Neural progenitor cell (in vitro differentiated cells): ENCODE results near the gene TUBA8. TPM values are rescaled to one million over a fixed set of nuclear protein-coding genes. Genes with fewer than 3 reads are reported as not detected.

Experiments used
- DNase-seq: peaks from one replicate; pipeline ENCODE4 v3.0.0-alpha.2; 2016; ENCODE audit warnings: low spot score
- H2AFZ ChIP-seq: fragments of 200-600 bp; sonication (generic); replicated peaks from 2 replicates; pipeline ENCODE4 v1.6.1; 2016; ENCODE audit warnings: antibody characterized with exemption
- H3F3A ChIP-seq: fragments of 200-600 bp; sonication (generic); 2 replicates; pipeline ENCODE4 v1.6.1; 2016; ENCODE audit warnings: antibody characterized with exemption, low read depth
- H3K27ac ChIP-seq: fragments of 200-600 bp; sonication (generic); 2 replicates; pipeline ENCODE4 v1.5.1; 2016; ENCODE audit warnings: mild to moderate bottlenecking
- H3K27me3 ChIP-seq: fragments of 200-600 bp; sonication (generic); 2 replicates; pipeline ENCODE4 v1.6.1; 2016; ENCODE audit warnings: mild to moderate bottlenecking, moderate library complexity
- H3K36me3 ChIP-seq: fragments of 200-600 bp; sonication (generic); 2 replicates; pipeline ENCODE4 v1.5.1; 2016
- H3K4me1 ChIP-seq: fragments of 200-600 bp; sonication (generic); 2 replicates; pipeline ENCODE4 v1.6.1; 2016; ENCODE audit warnings: mixed run types
- H3K4me2 ChIP-seq: fragments of 200-600 bp; sonication (generic); 2 replicates; pipeline ENCODE4 v1.6.1; 2016
- H3K4me3 ChIP-seq: fragments of 200-600 bp; sonication (generic); 2 replicates; pipeline ENCODE4 v1.5.1; 2016
- H3K79me2 ChIP-seq: fragments of 200-600 bp; sonication (generic); 2 replicates; pipeline ENCODE4 v1.6.1; 2016; ENCODE audit warnings: low read depth
- H3K9ac ChIP-seq: fragments of 200-600 bp; sonication (generic); 2 replicates; pipeline ENCODE4 v1.6.1; 2016
- H3K9me3 ChIP-seq: fragments of 200-600 bp; sonication (generic); 2 replicates; pipeline ENCODE4 v1.5.1; 2016; ENCODE audit warnings: low read depth
- H4K20me1 ChIP-seq: fragments of 200-600 bp; sonication (generic); 2 replicates; pipeline ENCODE4 v1.6.1; 2016; ENCODE audit warnings: low read depth
- H3K27ac Mint-ChIP-seq: 3 replicates; pipeline ENCODE4 v1.8.0; 2021; ENCODE audit warnings: mixed read lengths
- H3K27me3 Mint-ChIP-seq: 2 replicates; pipeline ENCODE4 v1.8.0; 2022; ENCODE audit warnings: low read depth, mild to moderate bottlenecking, inconsistent platforms, moderate library complexity, mixed read lengths; ENCODE audit not compliant: insufficient read depth
- H3K36me3 Mint-ChIP-seq: 3 replicates; pipeline ENCODE4 v1.8.0; 2021; ENCODE audit warnings: mixed read lengths
- H3K4me1 Mint-ChIP-seq: 3 replicates; pipeline ENCODE4 v1.8.0; 2021; ENCODE audit warnings: mixed read lengths
- H3K4me3 Mint-ChIP-seq: 3 replicates; pipeline ENCODE4 v1.8.0; 2021; ENCODE audit warnings: mild to moderate bottlenecking, moderate library complexity, mixed read lengths
- H3K9me3 Mint-ChIP-seq: 3 replicates; pipeline ENCODE4 v1.8.0; 2020; ENCODE audit warnings: mixed read lengths
- EZH2 ChIP-seq: fragments of 200-600 bp; sonication (generic); IDR thresholded peaks from 2 replicates; pipeline ENCODE4 v1.6.1; 2017; ENCODE audit warnings: antibody characterized with exemption, mild to moderate bottlenecking, moderate library complexity
- EZH2phosphoT487 ChIP-seq: fragments of 200-600 bp; sonication (generic); IDR thresholded peaks from 2 replicates; pipeline ENCODE4 v1.6.1; 2017; ENCODE audit warnings: antibody characterized with exemption
- total RNA-seq: library from RNA; depleted of rRNA; stranded (reverse); fragments of >200 nt; gene quantifications from 2 replicates; pipeline ENCODE4 v1.2.3, GENCODE V29; 2015; ENCODE audit warnings: low replicate concordance
- TF ChIP-seq, protein P1 (sequence below): fragments of 200-600 bp; sonication (generic); IDR thresholded peaks from 2 replicates; pipeline ENCODE4 v1.5.1; 2017; ENCODE audit warnings: antibody characterized with exemption, mild to moderate bottlenecking

TUBA8 gene
- total RNA-seq, 1 donor from 2014 or later = 0.39 TPM

DNA sequence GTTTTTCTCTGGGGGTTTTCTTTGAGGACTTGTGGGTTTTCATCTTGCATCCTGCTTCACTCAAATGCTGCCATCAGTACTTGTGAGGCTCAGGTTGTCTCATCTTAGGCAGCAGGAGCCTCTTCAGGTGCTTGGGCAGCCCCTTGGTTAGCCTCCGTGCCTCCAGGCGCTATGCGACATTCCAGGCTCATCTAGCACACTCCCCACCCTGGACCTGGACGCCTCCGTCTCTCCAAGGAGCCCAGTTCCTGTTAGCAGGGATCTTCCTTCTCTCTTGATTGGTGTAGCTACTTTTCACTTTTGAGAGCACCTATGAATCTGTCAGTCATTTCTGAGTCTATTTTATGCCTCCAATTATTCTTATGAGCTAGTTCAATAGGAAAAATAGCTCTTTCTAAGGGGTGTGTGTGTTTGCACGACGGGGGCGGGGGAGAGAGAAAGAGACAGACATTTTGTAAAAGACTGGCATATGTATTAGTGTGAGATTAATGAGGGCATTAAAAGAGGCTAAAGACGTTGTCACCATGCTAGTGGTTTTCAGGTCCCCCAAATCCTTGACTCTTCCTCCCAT lies 7.8 kb downstream of the TUBA8 start:
- no peaks in the 10 kb centered on the region for H3K79me2 ChIP-seq
- Mint-ChIP-seq H3K27ac (no peak overlapping the region), H3K36me3 (no peaks in the 10 kb centered on the region), H3K27me3 (peaks cover 4% of the 10 kb centered on the region), H3K4me1 (peaks cover 8% of the 10 kb centered on the region), H3K4me3 (no peak overlapping the region), H3K9me3 (no peaks in the 10 kb centered on the region)
- H3K9me3 ChIP-seq = no peaks in the 10 kb centered on the region
- TF ChIP-seq EZH2phosphoT487 = no peak
- TF ChIP-seq EZH2 = no peak
- TF ChIP-seq, protein P1, sequence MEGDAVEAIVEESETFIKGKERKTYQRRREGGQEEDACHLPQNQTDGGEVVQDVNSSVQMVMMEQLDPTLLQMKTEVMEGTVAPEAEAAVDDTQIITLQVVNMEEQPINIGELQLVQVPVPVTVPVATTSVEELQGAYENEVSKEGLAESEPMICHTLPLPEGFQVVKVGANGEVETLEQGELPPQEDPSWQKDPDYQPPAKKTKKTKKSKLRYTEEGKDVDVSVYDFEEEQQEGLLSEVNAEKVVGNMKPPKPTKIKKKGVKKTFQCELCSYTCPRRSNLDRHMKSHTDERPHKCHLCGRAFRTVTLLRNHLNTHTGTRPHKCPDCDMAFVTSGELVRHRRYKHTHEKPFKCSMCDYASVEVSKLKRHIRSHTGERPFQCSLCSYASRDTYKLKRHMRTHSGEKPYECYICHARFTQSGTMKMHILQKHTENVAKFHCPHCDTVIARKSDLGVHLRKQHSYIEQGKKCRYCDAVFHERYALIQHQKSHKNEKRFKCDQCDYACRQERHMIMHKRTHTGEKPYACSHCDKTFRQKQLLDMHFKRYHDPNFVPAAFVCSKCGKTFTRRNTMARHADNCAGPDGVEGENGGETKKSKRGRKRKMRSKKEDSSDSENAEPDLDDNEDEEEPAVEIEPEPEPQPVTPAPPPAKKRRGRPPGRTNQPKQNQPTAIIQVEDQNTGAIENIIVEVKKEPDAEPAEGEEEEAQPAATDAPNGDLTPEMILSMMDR = no peak
- no peak overlapping the region for H3K4me2 ChIP-seq
- no peaks in the 10 kb centered on the region for H3K27me3 ChIP-seq
- no peak overlapping the region for H3K27ac ChIP-seq
- H3K9ac ChIP-seq = no peak overlapping the region
- peaks cover 9% of the 10 kb centered on the region for H3K4me1 ChIP-seq
- no peak overlapping the region for H3K4me3 ChIP-seq
- no peaks in the 10 kb centered on the region for H3K36me3 ChIP-seq
- no peaks in the 10 kb centered on the region for H4K20me1 ChIP-seq
- no peaks in the 10 kb centered on the region for H3F3A ChIP-seq
- DNase-seq = no peak
- no peak overlapping the region for H2AFZ ChIP-seq

- H3K27me3 ChIP-seq = no peaks in the 10 kb centered on the region
- H3K4me3 ChIP-seq = no peak overlapping the region
- no peaks in the 10 kb centered on the region for H3K36me3 ChIP-seq
- H3K27ac ChIP-seq = no peak overlapping the region
- Mint-ChIP-seq H3K36me3 (no peaks in the 10 kb centered on the region), H3K4me1 (peaks cover 8% of the 10 kb centered on the region), H3K27me3 (peaks cover 2% of the 10 kb centered on the region), H3K9me3 (no peaks in the 10 kb centered on the region), H3K27ac (no peak overlapping the region), H3K4me3 (no peak overlapping the region)
- H3K4me1 ChIP-seq = peaks cover 9% of the 10 kb centered on the region
- TF ChIP-seq EZH2 = no peak
- TF ChIP-seq, protein P1 = no peak
- TF ChIP-seq EZH2phosphoT487 = no peak
- H3F3A ChIP-seq = no peaks in the 10 kb centered on the region
- H3K9me3 ChIP-seq = no peaks in the 10 kb centered on the region
- H3K9ac ChIP-seq = no peak overlapping the region
- H3K79me2 ChIP-seq = no peaks in the 10 kb centered on the region
- H2AFZ ChIP-seq = no peak overlapping the region
- H4K20me1 ChIP-seq = no peaks in the 10 kb centered on the region
- H3K4me2 ChIP-seq = no peak overlapping the region
- no peak for DNase-seq
Measured at GRCh38 chr22:18119409-18120110, 9.0 kb downstream of the TUBA8 start.

DNA sequence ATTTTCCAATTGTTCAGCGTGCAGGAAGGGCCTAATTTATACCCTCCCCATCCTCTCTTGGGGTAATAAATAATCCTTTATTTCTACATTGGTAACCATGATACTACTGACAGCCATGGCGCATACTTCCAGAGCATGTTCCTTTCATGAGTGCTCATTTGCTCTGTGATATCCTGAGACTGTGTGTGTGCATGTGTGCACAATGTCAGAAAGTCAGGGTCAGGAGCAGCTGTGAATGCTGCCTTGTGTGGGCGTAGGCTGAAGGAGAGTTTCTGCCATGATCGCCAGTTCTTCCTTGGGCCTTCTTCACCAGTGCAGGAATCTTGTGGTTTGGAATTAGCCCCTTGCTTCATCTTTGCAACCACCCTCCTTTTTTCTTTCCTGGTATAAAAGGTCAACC lies 10.2 kb downstream of the TUBA8 start:
- H3K9me3 ChIP-seq = no peaks in the 10 kb centered on the region
- no peak overlapping the region for H3K9ac ChIP-seq
- no peaks in the 10 kb centered on the region for H3K9me3 Mint-ChIP-seq
- H3K4me3 Mint-ChIP-seq = no peak overlapping the region
- peaks cover 5% of the 10 kb centered on the region for H3K4me1 Mint-ChIP-seq
- H2AFZ ChIP-seq = no peak overlapping the region
- no peak overlapping the region for H3K4me2 ChIP-seq
- H3K27ac ChIP-seq = no peak overlapping the region
- peaks cover 2% of the 10 kb centered on the region for H3K27me3 Mint-ChIP-seq
- H4K20me1 ChIP-seq = no peaks in the 10 kb centered on the region
- no peaks in the 10 kb centered on the region for H3K27me3 ChIP-seq
- no peak overlapping the region for H3K27ac Mint-ChIP-seq
- no peak for DNase-seq
- H3K36me3 Mint-ChIP-seq = no peaks in the 10 kb centered on the region
- peaks cover 9% of the 10 kb centered on the region for H3K4me1 ChIP-seq
- no peaks in the 10 kb centered on the region for H3F3A ChIP-seq
- no peaks in the 10 kb centered on the region for H3K79me2 ChIP-seq
- no peaks in the 10 kb centered on the region for H3K36me3 ChIP-seq
- no peak overlapping the region for H3K4me3 ChIP-seq
- TF ChIP-seq EZH2phosphoT487 (no peak), EZH2 (no peak)
- TF ChIP-seq, protein P1 = no peak
